WTC11 (cell line): Measurements from ENCODE around the gene BOD1L1. TPM values are rescaled to one million over a fixed set of nuclear protein-coding genes. Genes with fewer than 3 reads are reported as not detected.

Experiments
- ATAC-seq: fragments of 200-7000 bp; cut with Tn5 transposase; 2 replicates; pipeline ENCODE4 v1.10.0; 2021; ENCODE audit warnings: mild to moderate bottlenecking, moderate library complexity
- CTCF ChIA-PET: fragments of 300-600 bp; sonication (Branson Sonifier 250); formaldehyde crosslinking; loops from one replicate; lab custom pipeline; 2021; ENCODE audit warnings: antibody characterized with exemption; lab: Charles Lee
- POLR2A ChIA-PET: fragments of 350-600 bp; sonication (Branson Sonifier 250); formaldehyde crosslinking; loops from one replicate; lab custom pipeline; 2021; ENCODE audit warnings: antibody characterized with exemption; lab: Charles Lee
- DNase-seq: peaks from one replicate; pipeline ENCODE4 v3.0.0; 2021; ENCODE audit warnings: low spot score
- H3K27ac Mint-ChIP-seq: 2 replicates; pipeline ENCODE4 v1.8.0; 2021; ENCODE audit warnings: mixed read lengths
- H3K27me3 Mint-ChIP-seq: 2 replicates; pipeline ENCODE4 v1.8.0; 2021; ENCODE audit warnings: low read depth, mild to moderate bottlenecking, moderate library complexity, mixed read lengths
- H3K36me3 Mint-ChIP-seq: 2 replicates; pipeline ENCODE4 v1.8.0; 2021; ENCODE audit warnings: mixed read lengths
- H3K4me1 Mint-ChIP-seq: 2 replicates; pipeline ENCODE4 v1.8.0; 2022; ENCODE audit warnings: mixed read lengths
- H3K4me3 Mint-ChIP-seq: 2 replicates; pipeline ENCODE4 v1.8.0; 2021; ENCODE audit warnings: mild to moderate bottlenecking, moderate library complexity, mixed read lengths
- H3K9me3 Mint-ChIP-seq: 2 replicates; pipeline ENCODE4 v1.8.0; 2021; ENCODE audit warnings: mixed read lengths
- ATF1 ChIP-seq: sonication (generic); formaldehyde crosslinking; IDR thresholded peaks from 2 replicates; pipeline ENCODE4 v1.8.1; 2023; ENCODE audit warnings: mild to moderate bottlenecking, moderate library complexity, missing genetic modification reagents
- CTCF ChIP-seq: fragments of 200-600 bp; IDR thresholded peaks from 2 replicates; pipeline ENCODE4 v1.8.0; 2022; ENCODE audit warnings: antibody characterized with exemption
- FOXP1 ChIP-seq: sonication (generic); formaldehyde crosslinking; IDR thresholded peaks from 2 replicates; pipeline ENCODE4 v1.8.0; 2022; ENCODE audit warnings: missing genetic modification reagents, mild to moderate bottlenecking, moderate library complexity, borderline replicate concordance
- IRF1 ChIP-seq: sonication (generic); formaldehyde crosslinking; IDR thresholded peaks from 2 replicates; pipeline ENCODE4 v1.8.0; 2023; ENCODE audit warnings: missing genetic modification reagents
- MAX ChIP-seq: sonication (generic); formaldehyde crosslinking; IDR thresholded peaks from 2 replicates; pipeline ENCODE4 v1.8.0; 2022; ENCODE audit warnings: mild to moderate bottlenecking, missing genetic modification reagents
- MXD4 ChIP-seq: fragments of 250-450 bp; sonication (Bioruptor Pico); IDR thresholded peaks from 2 replicates; pipeline ENCODE4 v1.8.0; 2021; ENCODE audit warnings: mild to moderate bottlenecking, moderate library complexity, borderline replicate concordance
- MYBL2 ChIP-seq: sonication (generic); formaldehyde crosslinking; IDR thresholded peaks from 2 replicates; pipeline ENCODE4 v1.8.1; 2023; ENCODE audit warnings: mild to moderate bottlenecking, moderate library complexity, missing genetic modification reagents
- NR3C1 ChIP-seq: sonication (generic); formaldehyde crosslinking; conservative IDR thresholded peaks from 2 replicates; pipeline ENCODE4 v1.8.1; 2023; ENCODE audit warnings: low read depth, mild to moderate bottlenecking, missing genetic modification reagents
- SMAD3 ChIP-seq: sonication (generic); formaldehyde crosslinking; IDR thresholded peaks from 2 replicates; pipeline ENCODE4 v1.8.0; 2022; ENCODE audit warnings: missing genetic modification reagents, mild to moderate bottlenecking, borderline replicate concordance
- SOX15 ChIP-seq: fragments of 250-450 bp; sonication (Bioruptor Pico); IDR thresholded peaks from 2 replicates; pipeline ENCODE4 v1.9.0; 2021; ENCODE audit warnings: mild to moderate bottlenecking
- TEAD4 ChIP-seq: sonication (generic); formaldehyde crosslinking; IDR thresholded peaks from 2 replicates; pipeline ENCODE4 v1.8.0; 2022; ENCODE audit warnings: mild to moderate bottlenecking, missing genetic modification reagents
- TP53 ChIP-seq: sonication (generic); formaldehyde crosslinking; IDR thresholded peaks from 2 replicates; pipeline ENCODE4 v1.8.1; 2023; ENCODE audit warnings: mild to moderate bottlenecking, missing genetic modification reagents
- USF1 ChIP-seq: sonication (generic); formaldehyde crosslinking; IDR thresholded peaks from 2 replicates; pipeline ENCODE4 v1.8.0; 2022; ENCODE audit warnings: mild to moderate bottlenecking, missing genetic modification reagents
- ZNF317 ChIP-seq: sonication (generic); formaldehyde crosslinking; IDR thresholded peaks from 2 replicates; pipeline ENCODE4 v1.8.1; 2023; ENCODE audit warnings: low read depth, mild to moderate bottlenecking, moderate library complexity, missing genetic modification reagents, borderline replicate concordance
- ZNF396 ChIP-seq: fragments of 250-450 bp; sonication (Bioruptor Pico); IDR thresholded peaks from 2 replicates; pipeline ENCODE4 v1.8.0; 2021; ENCODE audit warnings: mild to moderate bottlenecking, moderate library complexity, borderline replicate concordance
- ZNF416 ChIP-seq: fragments of 250-450 bp; sonication (Bioruptor Pico); IDR thresholded peaks from 2 replicates; pipeline ENCODE4 v1.9.0; 2021; ENCODE audit warnings: mild to moderate bottlenecking, inconsistent platforms
- total RNA-seq: library from RNA; stranded (reverse); gene quantifications from 3 replicates; pipeline ENCODE4 v1.2.3, GENCODE V29; 2021
- TF ChIP-seq, protein P1 (sequence below): sonication (generic); formaldehyde crosslinking; IDR thresholded peaks from 2 replicates; pipeline ENCODE4 v1.8.1; 2022; ENCODE audit warnings: missing genetic modification reagents, borderline replicate concordance
- TF ChIP-seq, protein P2 (sequence below): sonication (generic); formaldehyde crosslinking; IDR thresholded peaks from 2 replicates; pipeline ENCODE4 v1.8.1; 2023; ENCODE audit warnings: mild to moderate bottlenecking, missing genetic modification reagents
- TF ChIP-seq, protein P3 (sequence below): sonication (generic); formaldehyde crosslinking; IDR thresholded peaks from 2 replicates; pipeline ENCODE4 v1.8.1; 2023; ENCODE audit warnings: mild to moderate bottlenecking, missing genetic modification reagents, moderate library complexity
- TF ChIP-seq, protein P4 (sequence below): sonication (generic); formaldehyde crosslinking; conservative IDR thresholded peaks from 2 replicates; pipeline ENCODE4 v1.8.1; 2022; ENCODE audit warnings: mild to moderate bottlenecking, missing genetic modification reagents

Gene BOD1L1
- total RNA-seq, 1 experiment from 2014 or later, result 43.5 TPM

GRCh38 chr4:13541176-13541604 is 86.3 kb downstream of the BOD1L1 start:
- H3K4me3 Mint-ChIP-seq, result peak overlapping the region; percentile 62
- ChIA-PET CTCF (interaction anchor here (0.8 to 5.7 kb wide), 12 partner anchors 7 to 696 kb away, joined by 3 to 69 read pairs (median 8); partner anchors contain the start of gene RAB28), POLR2A (interaction anchor here (1.9 kb wide), 1 partner anchor 58 kb away, joined by 6 read pairs; the partner anchor contains the start of gene RAB28)
- DNase-seq (no peak), ATAC-seq (no peak)
- no peak overlapping the region for H3K27ac Mint-ChIP-seq
- H3K36me3 Mint-ChIP-seq, result peaks cover 7% of the 10 kb centered on the region; the same call in 1 of the 2 replicates
- no peak for TF ChIP-seq TP53 (CRISPR knock-in tag)
- TF ChIP-seq MAX (CRISPR knock-in tag), result no peak
- TF ChIP-seq SOX15 (CRISPR knock-in tag), result no peak
- no peak for TF ChIP-seq IRF1
- no peak for TF ChIP-seq NR3C1 (CRISPR knock-in tag)
- TF ChIP-seq USF1, result no peak
- TF ChIP-seq ZNF317 (CRISPR knock-in tag), result no peak
- no peak for TF ChIP-seq ATF1 (CRISPR knock-in tag)
- TF ChIP-seq, protein P1, sequence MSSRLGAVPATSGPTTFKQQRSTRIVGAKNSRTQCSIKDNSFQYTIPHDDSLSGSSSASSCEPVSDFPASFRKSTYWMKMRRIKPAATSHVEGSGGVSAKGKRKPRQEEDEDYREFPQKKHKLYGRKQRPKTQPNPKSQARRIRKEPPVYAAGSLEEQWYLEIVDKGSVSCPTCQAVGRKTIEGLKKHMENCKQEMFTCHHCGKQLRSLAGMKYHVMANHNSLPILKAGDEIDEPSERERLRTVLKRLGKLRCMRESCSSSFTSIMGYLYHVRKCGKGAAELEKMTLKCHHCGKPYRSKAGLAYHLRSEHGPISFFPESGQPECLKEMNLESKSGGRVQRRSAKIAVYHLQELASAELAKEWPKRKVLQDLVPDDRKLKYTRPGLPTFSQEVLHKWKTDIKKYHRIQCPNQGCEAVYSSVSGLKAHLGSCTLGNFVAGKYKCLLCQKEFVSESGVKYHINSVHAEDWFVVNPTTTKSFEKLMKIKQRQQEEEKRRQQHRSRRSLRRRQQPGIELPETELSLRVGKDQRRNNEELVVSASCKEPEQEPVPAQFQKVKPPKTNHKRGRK (CRISPR knock-in tag), result no peak
- TF ChIP-seq, protein P2, sequence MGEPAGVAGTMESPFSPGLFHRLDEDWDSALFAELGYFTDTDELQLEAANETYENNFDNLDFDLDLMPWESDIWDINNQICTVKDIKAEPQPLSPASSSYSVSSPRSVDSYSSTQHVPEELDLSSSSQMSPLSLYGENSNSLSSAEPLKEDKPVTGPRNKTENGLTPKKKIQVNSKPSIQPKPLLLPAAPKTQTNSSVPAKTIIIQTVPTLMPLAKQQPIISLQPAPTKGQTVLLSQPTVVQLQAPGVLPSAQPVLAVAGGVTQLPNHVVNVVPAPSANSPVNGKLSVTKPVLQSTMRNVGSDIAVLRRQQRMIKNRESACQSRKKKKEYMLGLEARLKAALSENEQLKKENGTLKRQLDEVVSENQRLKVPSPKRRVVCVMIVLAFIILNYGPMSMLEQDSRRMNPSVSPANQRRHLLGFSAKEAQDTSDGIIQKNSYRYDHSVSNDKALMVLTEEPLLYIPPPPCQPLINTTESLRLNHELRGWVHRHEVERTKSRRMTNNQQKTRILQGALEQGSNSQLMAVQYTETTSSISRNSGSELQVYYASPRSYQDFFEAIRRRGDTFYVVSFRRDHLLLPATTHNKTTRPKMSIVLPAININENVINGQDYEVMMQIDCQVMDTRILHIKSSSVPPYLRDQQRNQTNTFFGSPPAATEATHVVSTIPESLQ (CRISPR knock-in tag), result no peak
- TF ChIP-seq, protein P3, sequence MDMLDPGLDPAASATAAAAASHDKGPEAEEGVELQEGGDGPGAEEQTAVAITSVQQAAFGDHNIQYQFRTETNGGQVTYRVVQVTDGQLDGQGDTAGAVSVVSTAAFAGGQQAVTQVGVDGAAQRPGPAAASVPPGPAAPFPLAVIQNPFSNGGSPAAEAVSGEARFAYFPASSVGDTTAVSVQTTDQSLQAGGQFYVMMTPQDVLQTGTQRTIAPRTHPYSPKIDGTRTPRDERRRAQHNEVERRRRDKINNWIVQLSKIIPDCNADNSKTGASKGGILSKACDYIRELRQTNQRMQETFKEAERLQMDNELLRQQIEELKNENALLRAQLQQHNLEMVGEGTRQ (CRISPR knock-in tag), result no peak
- TF ChIP-seq ZNF396 (CRISPR knock-in tag), result no peak
- no peak for TF ChIP-seq MYBL2 (CRISPR knock-in tag)
- TF ChIP-seq FOXP1 (CRISPR knock-in tag), result no peak
- no peak for TF ChIP-seq ZNF416 (CRISPR knock-in tag)
- TF ChIP-seq MXD4, result no peak
- TF ChIP-seq, protein P4, sequence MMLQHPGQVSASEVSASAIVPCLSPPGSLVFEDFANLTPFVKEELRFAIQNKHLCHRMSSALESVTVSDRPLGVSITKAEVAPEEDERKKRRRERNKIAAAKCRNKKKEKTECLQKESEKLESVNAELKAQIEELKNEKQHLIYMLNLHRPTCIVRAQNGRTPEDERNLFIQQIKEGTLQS (CRISPR knock-in tag), result no peak
- no peak for TF ChIP-seq SMAD3 (CRISPR knock-in tag)
- no peak for TF ChIP-seq CTCF
- TF ChIP-seq TEAD4 (CRISPR knock-in tag), result no peak
- H3K4me1 Mint-ChIP-seq, result peaks cover 68% of the 10 kb centered on the region
- H3K9me3 Mint-ChIP-seq, result no peaks in the 10 kb centered on the region
- H3K27me3 Mint-ChIP-seq, result peaks cover 98% of the 10 kb centered on the region
